Loucy (cell line): ENCODE results near the gene SPP2.

Experiments used
- H2AFZ ChIP-seq: fragments of 200-600 bp; sonication (generic); 2 replicates; pipeline ENCODE4 v1.6.0; 2016; ENCODE audit warnings: antibody characterized with exemption, mild to moderate bottlenecking, low read length, moderate library complexity
- H3F3A ChIP-seq: fragments of 200-600 bp; 2 replicates; pipeline ENCODE4 v1.6.0; 2016; ENCODE audit warnings: antibody characterized with exemption, low read depth, mild to moderate bottlenecking
- H3K27me3 ChIP-seq: fragments of 200-600 bp; sonication (generic); 2 replicates; pipeline ENCODE4 v1.6.1; 2014; ENCODE audit warnings: low read length, mild to moderate bottlenecking; ENCODE audit not compliant: insufficient read depth, poor library complexity, severe bottlenecking
- H3K36me3 ChIP-seq: fragments of 200-600 bp; sonication (generic); 2 replicates; pipeline ENCODE4 v1.6.1; 2016; ENCODE audit warnings: low read length; ENCODE audit not compliant: insufficient read depth
- H3K4me1 ChIP-seq: fragments of 200-600 bp; sonication (generic); 2 replicates; pipeline ENCODE4 v1.5.1; 2014; ENCODE audit warnings: low read length, mild to moderate bottlenecking; ENCODE audit not compliant: insufficient read depth, poor library complexity, severe bottlenecking
- H3K4me2 ChIP-seq: fragments of 200-600 bp; sonication (generic); 2 replicates; pipeline ENCODE4 v1.6.0; 2014; ENCODE audit warnings: antibody characterized with exemption, low read length, low read depth, mild to moderate bottlenecking; ENCODE audit not compliant: poor library complexity, severe bottlenecking
- H3K4me3 ChIP-seq: fragments of 200-600 bp; sonication (generic); 2 replicates; pipeline ENCODE4 v1.5.1; 2014; ENCODE audit warnings: low read length, mild to moderate bottlenecking, mixed read lengths; ENCODE audit not compliant: poor library complexity, severe bottlenecking
- H3K79me2 ChIP-seq: fragments of 200-600 bp; sonication (generic); 2 replicates; pipeline ENCODE4 v1.6.1; 2014; ENCODE audit warnings: low read length; ENCODE audit not compliant: insufficient read depth
- H3K9ac ChIP-seq: fragments of 200-600 bp; sonication (generic); 2 replicates; pipeline ENCODE4 v1.6.0; 2014; ENCODE audit warnings: mild to moderate bottlenecking, low read depth, low read length, moderate library complexity; ENCODE audit not compliant: poor library complexity, severe bottlenecking
- H3K9me2 ChIP-seq: fragments of 200-600 bp; sonication (generic); replicated peaks from 2 replicates; pipeline ENCODE4 v1.6.1; 2016; ENCODE audit warnings: low read depth, low read length, mixed read lengths
- H3K9me3 ChIP-seq: fragments of 200-600 bp; sonication (generic); 2 replicates; pipeline ENCODE4 v1.6.1; 2014; ENCODE audit warnings: mild to moderate bottlenecking, antibody characterized with exemption, low read length, low read depth; ENCODE audit not compliant: insufficient read depth
- H4K20me1 ChIP-seq: fragments of 200-600 bp; sonication (generic); 2 replicates; pipeline ENCODE4 v1.6.0; 2014; ENCODE audit warnings: antibody characterized with exemption, low read length, mild to moderate bottlenecking; ENCODE audit not compliant: insufficient read depth, poor library complexity, severe bottlenecking
- EZH2phosphoT487 ChIP-seq: fragments of 200-600 bp; IDR thresholded peaks from 2 replicates; pipeline ENCODE4 v1.6.1; 2018; ENCODE audit warnings: antibody characterized with exemption, mild to moderate bottlenecking, moderate library complexity, borderline replicate concordance
- TF ChIP-seq, protein P1 (sequence below): fragments of 200-600 bp; sonication (generic); conservative IDR thresholded peaks from 2 replicates; pipeline ENCODE4 v1.5.1; 2014; ENCODE audit warnings: mild to moderate bottlenecking, antibody characterized with exemption, low read length

The SPP2 gene

DNA sequence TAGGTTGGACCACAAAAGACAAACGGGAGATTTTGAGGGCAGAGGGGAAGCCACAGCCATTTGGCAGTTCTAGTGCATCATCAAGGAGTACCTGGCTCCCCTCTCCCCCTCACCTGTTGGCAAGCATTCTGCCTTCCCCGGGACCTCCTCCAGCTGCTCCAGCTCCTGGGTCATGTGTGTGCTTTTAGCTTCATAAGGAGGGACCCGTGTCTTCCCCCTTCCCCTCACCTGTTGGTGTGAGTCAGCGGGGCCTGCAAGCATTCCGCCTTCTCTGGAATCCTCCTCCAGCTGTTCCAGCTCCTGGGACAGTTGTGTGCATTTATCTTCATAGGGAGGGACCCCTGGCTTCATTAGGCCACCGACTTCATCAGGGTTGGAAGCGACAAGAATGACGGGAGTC, 58.8 kb downstream of the SPP2 start:
- Histone ChIP-seq H3K4me2 (no peak overlapping the region), H3K9ac (no peak overlapping the region), H3K27me3 (no peaks in the 10 kb centered on the region), H4K20me1 (no peaks in the 10 kb centered on the region), H3K9me2 (no peaks in the 10 kb centered on the region), H2AFZ (no peak overlapping the region), H3K36me3 (no peaks in the 10 kb centered on the region), H3K9me3 (no peaks in the 10 kb centered on the region), H3F3A (no peaks in the 10 kb centered on the region), H3K4me3 (no peak overlapping the region), H3K4me1 (no peaks in the 10 kb centered on the region), H3K79me2 (no peaks in the 10 kb centered on the region)
- TF ChIP-seq, protein P1, sequence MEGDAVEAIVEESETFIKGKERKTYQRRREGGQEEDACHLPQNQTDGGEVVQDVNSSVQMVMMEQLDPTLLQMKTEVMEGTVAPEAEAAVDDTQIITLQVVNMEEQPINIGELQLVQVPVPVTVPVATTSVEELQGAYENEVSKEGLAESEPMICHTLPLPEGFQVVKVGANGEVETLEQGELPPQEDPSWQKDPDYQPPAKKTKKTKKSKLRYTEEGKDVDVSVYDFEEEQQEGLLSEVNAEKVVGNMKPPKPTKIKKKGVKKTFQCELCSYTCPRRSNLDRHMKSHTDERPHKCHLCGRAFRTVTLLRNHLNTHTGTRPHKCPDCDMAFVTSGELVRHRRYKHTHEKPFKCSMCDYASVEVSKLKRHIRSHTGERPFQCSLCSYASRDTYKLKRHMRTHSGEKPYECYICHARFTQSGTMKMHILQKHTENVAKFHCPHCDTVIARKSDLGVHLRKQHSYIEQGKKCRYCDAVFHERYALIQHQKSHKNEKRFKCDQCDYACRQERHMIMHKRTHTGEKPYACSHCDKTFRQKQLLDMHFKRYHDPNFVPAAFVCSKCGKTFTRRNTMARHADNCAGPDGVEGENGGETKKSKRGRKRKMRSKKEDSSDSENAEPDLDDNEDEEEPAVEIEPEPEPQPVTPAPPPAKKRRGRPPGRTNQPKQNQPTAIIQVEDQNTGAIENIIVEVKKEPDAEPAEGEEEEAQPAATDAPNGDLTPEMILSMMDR, result no peak
- no peak for TF ChIP-seq EZH2phosphoT487

DNA sequence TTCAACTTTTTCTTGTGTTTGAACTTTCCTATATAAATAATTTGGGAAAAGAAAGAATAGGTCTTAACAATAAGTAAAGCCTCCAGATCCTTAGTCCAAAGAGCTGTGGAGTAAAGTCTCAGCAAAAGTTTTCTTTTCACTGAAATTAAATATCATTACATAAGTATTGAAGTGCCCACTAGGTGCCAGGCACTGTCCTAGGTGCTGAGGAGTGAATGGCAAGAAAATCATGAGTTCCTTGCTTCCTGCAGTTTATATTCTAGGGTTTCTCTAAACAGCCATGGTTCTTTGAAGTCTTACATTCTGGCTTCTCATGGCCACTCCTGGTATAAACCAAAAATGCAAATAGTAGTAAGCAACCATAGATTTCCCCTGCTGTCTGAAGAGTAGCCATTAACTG, 59.7 kb downstream of the SPP2 start:
- H3K27me3 ChIP-seq, result no peaks in the 10 kb centered on the region
- no peak overlapping the region for H3K4me3 ChIP-seq
- H3K9ac ChIP-seq, result no peak overlapping the region
- no peaks in the 10 kb centered on the region for H3K9me2 ChIP-seq
- H2AFZ ChIP-seq, result no peak overlapping the region
- H3F3A ChIP-seq, result no peaks in the 10 kb centered on the region
- H3K4me2 ChIP-seq, result no peak overlapping the region
- H3K4me1 ChIP-seq, result no peaks in the 10 kb centered on the region
- no peak for TF ChIP-seq EZH2phosphoT487
- TF ChIP-seq, protein P1, result no peak
- H3K36me3 ChIP-seq, result no peaks in the 10 kb centered on the region
- H3K79me2 ChIP-seq, result no peaks in the 10 kb centered on the region
- H4K20me1 ChIP-seq, result no peaks in the 10 kb centered on the region
- no peaks in the 10 kb centered on the region for H3K9me3 ChIP-seq

DNA sequence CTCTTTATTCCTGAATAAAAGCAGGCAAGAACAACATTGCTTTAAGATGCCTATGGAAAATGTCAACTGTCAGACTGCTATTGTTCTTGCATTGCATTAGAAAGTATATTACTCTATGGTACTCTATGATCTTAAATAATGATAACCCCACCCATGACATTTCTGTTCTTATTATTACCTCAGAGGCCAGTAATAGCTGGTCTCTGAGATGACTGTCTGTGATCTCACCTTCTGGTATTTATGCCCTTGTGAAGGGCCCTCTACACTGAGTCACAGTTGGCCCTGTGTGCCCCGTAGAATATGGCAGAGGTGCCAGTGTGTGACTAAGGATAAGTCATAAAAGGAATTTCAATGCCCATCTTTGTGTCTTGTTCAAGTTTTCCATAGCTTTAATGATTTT, 61.0 kb downstream of the SPP2 start:
- Histone ChIP-seq H3K79me2 (no peaks in the 10 kb centered on the region), H3K9me2 (no peaks in the 10 kb centered on the region), H3K9me3 (no peaks in the 10 kb centered on the region), H3K4me2 (no peak overlapping the region), H3K4me3 (no peak overlapping the region), H3F3A (no peaks in the 10 kb centered on the region), H3K9ac (no peak overlapping the region), H3K36me3 (no peaks in the 10 kb centered on the region), H3K27me3 (no peaks in the 10 kb centered on the region), H3K4me1 (no peaks in the 10 kb centered on the region), H4K20me1 (no peaks in the 10 kb centered on the region), H2AFZ (no peak overlapping the region)
- no peak for TF ChIP-seq EZH2phosphoT487
- TF ChIP-seq, protein P1, result no peak
